SK-N-SH treated with all-trans-retinoic acid at 6 μM for 48 hours (cell line): ENCODE data around the gene CTDSP2.

Experiments used
- ATAC-seq: fragments of 200-7000 bp; cut with Tn5 transposase; 3 replicates; pipeline ENCODE4 v1.9.1; 2020; ENCODE audit warnings: mild to moderate bottlenecking, moderate library complexity
- ARNTL ChIP-seq: fragments of 450-650 bp; formaldehyde crosslinking; IDR thresholded peaks from 2 replicates; pipeline ENCODE4 v1.5.0; 2020; ENCODE audit warnings: low read depth, mild to moderate bottlenecking, moderate library complexity, borderline replicate concordance
- BACH2 ChIP-seq: fragments of 250-450 bp; sonication (Bioruptor Pico); IDR thresholded peaks from 2 replicates; pipeline ENCODE4 v1.9.0; 2021; ENCODE audit warnings: mild to moderate bottlenecking, borderline replicate concordance
- CSDC2 ChIP-seq: fragments of 250-450 bp; sonication (Bioruptor Pico); IDR thresholded peaks from 2 replicates; pipeline ENCODE4 v1.5.0; 2020; ENCODE audit warnings: mild to moderate bottlenecking, moderate library complexity
- ESRRG ChIP-seq: fragments of 250-450 bp; sonication (Bioruptor Pico); IDR thresholded peaks from 2 replicates; pipeline ENCODE4 v1.6.1; 2021; ENCODE audit warnings: mild to moderate bottlenecking
- GLIS3 ChIP-seq: fragments of 250-450 bp; sonication (Bioruptor Pico); IDR thresholded peaks from 2 replicates; pipeline ENCODE4 v1.5.0; 2020; ENCODE audit warnings: mild to moderate bottlenecking, moderate library complexity
- ISL1 ChIP-seq: fragments of 250-450 bp; sonication (Bioruptor Pico); IDR thresholded peaks from 2 replicates; pipeline ENCODE4 v2.1.2; 2022; ENCODE audit warnings: mild to moderate bottlenecking, moderate library complexity
- POU6F1 ChIP-seq: fragments of 250-450 bp; sonication (Bioruptor Pico); IDR thresholded peaks from 2 replicates; pipeline ENCODE4 v1.8.0; 2021; ENCODE audit warnings: low read depth, mild to moderate bottlenecking, moderate library complexity, borderline replicate concordance
- SNAI2 ChIP-seq: fragments of 250-450 bp; sonication (Bioruptor Pico); IDR thresholded peaks from 2 replicates; pipeline ENCODE4 v1.5.0; 2020; ENCODE audit warnings: mild to moderate bottlenecking, moderate library complexity
- TCF4 ChIP-seq: fragments of 250-450 bp; sonication (Bioruptor Pico); IDR thresholded peaks from 2 replicates; pipeline ENCODE4 v1.8.0; 2021; ENCODE audit warnings: mild to moderate bottlenecking, moderate library complexity, borderline replicate concordance
- TOX ChIP-seq: fragments of 250-450 bp; sonication (Bioruptor Pico); IDR thresholded peaks from 2 replicates; pipeline ENCODE4 v1.8.0; 2021; ENCODE audit warnings: mild to moderate bottlenecking, moderate library complexity, borderline replicate concordance
- TSHZ2 ChIP-seq: fragments of 250-450 bp; sonication (Bioruptor Pico); IDR thresholded peaks from 2 replicates; pipeline ENCODE4 v1.5.0; 2020; ENCODE audit warnings: mild to moderate bottlenecking, moderate library complexity
- ZFP3 ChIP-seq: fragments of 250-450 bp; sonication (Bioruptor Pico); IDR thresholded peaks from 2 replicates; pipeline ENCODE4 v1.5.0; 2020; ENCODE audit warnings: mild to moderate bottlenecking, moderate library complexity
- ZFP30 ChIP-seq: fragments of 450-650 bp; formaldehyde crosslinking; IDR thresholded peaks from 2 replicates; pipeline ENCODE4 v1.5.0; 2022; ENCODE audit warnings: mild to moderate bottlenecking, moderate library complexity
- ZNF565 ChIP-seq: fragments of 450-650 bp; formaldehyde crosslinking; conservative IDR thresholded peaks from 2 replicates; pipeline ENCODE4 v1.5.0; 2020; ENCODE audit warnings: low read depth, mild to moderate bottlenecking, moderate library complexity
- ZNF8 ChIP-seq: fragments of 450-650 bp; formaldehyde crosslinking; IDR thresholded peaks from 2 replicates; pipeline ENCODE4 v1.5.0; 2020; ENCODE audit warnings: mild to moderate bottlenecking, moderate library complexity
- TF ChIP-seq, protein P1 (sequence below): fragments of 250-450 bp; sonication (Bioruptor Pico); IDR thresholded peaks from 2 replicates; pipeline ENCODE4 v1.5.1; 2021; ENCODE audit warnings: mild to moderate bottlenecking, moderate library complexity
- TF ChIP-seq, protein P2 (sequence below): fragments of 250-450 bp; sonication (Bioruptor Pico); IDR thresholded peaks from 2 replicates; pipeline ENCODE4 v1.8.0; 2020; ENCODE audit warnings: mild to moderate bottlenecking, moderate library complexity, borderline replicate concordance

CTDSP2 gene

DNA sequence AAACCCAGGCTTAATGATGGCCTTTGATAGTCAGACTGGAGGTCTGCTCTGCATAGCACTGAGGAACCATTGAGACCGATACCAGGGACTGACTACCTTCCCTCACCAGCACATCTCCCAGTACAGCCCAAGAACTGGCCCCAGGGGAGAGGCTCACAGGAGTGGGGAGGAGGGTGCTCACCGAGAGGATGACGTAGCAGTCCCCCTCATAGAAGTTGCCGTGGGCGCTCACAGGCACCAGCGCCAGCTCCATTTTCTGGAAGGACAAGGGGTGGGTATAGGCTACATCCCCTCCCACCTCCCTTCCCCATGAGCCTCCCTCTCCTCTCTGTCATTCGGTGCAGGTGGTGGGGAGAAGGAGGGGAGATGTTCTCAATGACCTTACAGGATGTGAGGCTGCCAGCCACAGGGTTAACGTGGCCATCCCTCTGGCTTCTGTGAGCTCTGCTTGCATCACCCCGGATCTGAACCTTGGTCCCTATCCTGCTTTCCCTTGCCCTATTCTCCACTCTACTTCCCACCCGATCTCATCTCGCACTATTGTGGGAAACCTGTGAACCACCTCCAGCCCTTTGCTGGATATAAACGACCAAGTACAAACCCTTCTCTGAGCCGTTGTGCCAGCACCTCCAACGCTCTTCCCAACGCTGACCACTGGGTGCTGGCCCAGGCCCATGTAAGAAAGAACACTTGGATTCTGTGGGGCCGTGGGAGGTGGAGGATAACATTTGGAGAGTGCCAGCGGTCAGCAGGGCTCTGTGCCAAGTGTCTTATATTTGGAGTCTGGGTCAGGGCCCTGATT is 32.4 kb downstream of the CTDSP2 start:
- no peak for TF ChIP-seq ISL1 (CRISPR knock-in tag)
- TF ChIP-seq, protein P1, sequence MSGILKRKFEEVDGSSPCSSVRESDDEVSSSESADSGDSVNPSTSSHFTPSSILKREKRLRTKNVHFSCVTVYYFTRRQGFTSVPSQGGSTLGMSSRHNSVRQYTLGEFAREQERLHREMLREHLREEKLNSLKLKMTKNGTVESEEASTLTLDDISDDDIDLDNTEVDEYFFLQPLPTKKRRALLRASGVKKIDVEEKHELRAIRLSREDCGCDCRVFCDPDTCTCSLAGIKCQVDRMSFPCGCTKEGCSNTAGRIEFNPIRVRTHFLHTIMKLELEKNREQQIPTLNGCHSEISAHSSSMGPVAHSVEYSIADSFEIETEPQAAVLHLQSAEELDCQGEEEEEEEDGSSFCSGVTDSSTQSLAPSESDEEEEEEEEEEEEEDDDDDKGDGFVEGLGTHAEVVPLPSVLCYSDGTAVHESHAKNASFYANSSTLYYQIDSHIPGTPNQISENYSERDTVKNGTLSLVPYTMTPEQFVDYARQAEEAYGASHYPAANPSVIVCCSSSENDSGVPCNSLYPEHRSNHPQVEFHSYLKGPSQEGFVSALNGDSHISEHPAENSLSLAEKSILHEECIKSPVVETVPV (CRISPR knock-in tag): no peak
- TF ChIP-seq, protein P2, sequence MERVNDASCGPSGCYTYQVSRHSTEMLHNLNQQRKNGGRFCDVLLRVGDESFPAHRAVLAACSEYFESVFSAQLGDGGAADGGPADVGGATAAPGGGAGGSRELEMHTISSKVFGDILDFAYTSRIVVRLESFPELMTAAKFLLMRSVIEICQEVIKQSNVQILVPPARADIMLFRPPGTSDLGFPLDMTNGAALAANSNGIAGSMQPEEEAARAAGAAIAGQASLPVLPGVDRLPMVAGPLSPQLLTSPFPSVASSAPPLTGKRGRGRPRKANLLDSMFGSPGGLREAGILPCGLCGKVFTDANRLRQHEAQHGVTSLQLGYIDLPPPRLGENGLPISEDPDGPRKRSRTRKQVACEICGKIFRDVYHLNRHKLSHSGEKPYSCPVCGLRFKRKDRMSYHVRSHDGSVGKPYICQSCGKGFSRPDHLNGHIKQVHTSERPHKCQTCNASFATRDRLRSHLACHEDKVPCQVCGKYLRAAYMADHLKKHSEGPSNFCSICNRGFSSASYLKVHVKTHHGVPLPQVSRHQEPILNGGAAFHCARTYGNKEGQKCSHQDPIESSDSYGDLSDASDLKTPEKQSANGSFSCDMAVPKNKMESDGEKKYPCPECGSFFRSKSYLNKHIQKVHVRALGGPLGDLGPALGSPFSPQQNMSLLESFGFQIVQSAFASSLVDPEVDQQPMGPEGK (CRISPR knock-in tag): no peak
- TF ChIP-seq ESRRG (CRISPR knock-in tag): no peak
- TF ChIP-seq, all 23 proteins: peak for 0
- ATAC-seq: no peak; the same call in 2 of the 3 replicates

GRCh38 chr12:57813111-57813970 is 33.2 kb downstream of the CTDSP2 start:
- no peak; the same call in 2 of the 3 replicates for ATAC-seq
- TF ChIP-seq CSDC2 (CRISPR knock-in tag): no peak
- TF ChIP-seq ZFP30 (CRISPR knock-in tag): no peak
- no peak for TF ChIP-seq ARNTL (CRISPR knock-in tag)
- no peak for TF ChIP-seq ISL1 (CRISPR knock-in tag)
- TF ChIP-seq, protein P1 (CRISPR knock-in tag): no peak
- TF ChIP-seq BACH2: no peak
- no peak for TF ChIP-seq SNAI2 (CRISPR knock-in tag)
- TF ChIP-seq ZFP3 (CRISPR knock-in tag): no peak
- no peak for TF ChIP-seq GLIS3
- no peak for TF ChIP-seq TSHZ2 (CRISPR knock-in tag)
- no peak for TF ChIP-seq ESRRG (CRISPR knock-in tag)
- no peak for TF ChIP-seq ZNF8 (CRISPR knock-in tag)

- ATAC-seq: no peak
- TF ChIP-seq BACH2 (no peak), GLIS3 (no peak), CSDC2 (CRISPR knock-in tag) (no peak), TOX (no peak), ZNF565 (no peak), POU6F1 (CRISPR knock-in tag) (no peak), ARNTL (CRISPR knock-in tag) (no peak), ZNF8 (CRISPR knock-in tag) (no peak), TCF4 (CRISPR knock-in tag) (no peak)
- TF ChIP-seq, protein P1 (CRISPR knock-in tag): no peak
- TF ChIP-seq, protein P2 (CRISPR knock-in tag): no peak
These were observed 35.3 kb downstream of the CTDSP2 start for GRCh38 chr12:57811028-57811755.
